ENCODE measurements around the gene ABCD1. TPM values are rescaled to one million over a fixed set of nuclear protein-coding genes. Genes with fewer than 3 reads are reported as not detected.
"Not testable (repeated sequence)": the region's sequence is repeated elsewhere in the genome, so short reads cannot be mapped to it uniquely, and the experiment has no call there.

The ABCD1 gene
- total RNA-seq, 1 donor from 2014 or later = 10.1 TPM

DNA sequence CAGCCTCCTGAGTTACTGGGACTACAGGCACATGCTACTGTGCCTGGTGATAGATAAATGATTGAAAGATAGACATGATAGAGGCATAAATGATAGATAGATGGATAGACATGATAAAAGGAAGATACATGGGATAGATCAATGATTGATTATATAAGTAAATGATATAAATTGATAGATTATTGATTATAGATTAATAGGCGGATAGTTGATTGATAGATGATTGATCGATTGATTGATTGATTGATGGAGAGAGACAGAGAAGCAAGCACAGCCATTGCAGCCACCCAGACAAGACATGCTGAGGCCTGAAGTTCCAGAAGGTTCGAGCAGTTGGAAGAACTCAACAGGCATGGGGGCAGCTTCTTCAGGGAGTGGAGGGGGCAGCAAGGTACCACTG lies 21.7 kb downstream of the ABCD1 start:
- no peak overlapping the region for H3K27ac Mint-ChIP-seq
- H3K4me1 Mint-ChIP-seq (ENCODE audit: low read depth) = peaks cover under 1% of the 10 kb centered on the region
- intact Hi-C loops (cut with micrococcal nuclease) = no loop called here
- no peaks in the 10 kb centered on the region for H3K9me3 Mint-ChIP-seq
- no peaks in the 10 kb centered on the region for H3K36me3 Mint-ChIP-seq (ENCODE audit: low read depth)
- no peak for DNase-seq (ENCODE audit: low spot score)
- H3K27me3 Mint-ChIP-seq (ENCODE audit: low read depth) = peaks cover 13% of the 10 kb centered on the region
- no peak overlapping the region for H3K4me3 Mint-ChIP-seq (ENCODE audit: low read depth)

DNA sequence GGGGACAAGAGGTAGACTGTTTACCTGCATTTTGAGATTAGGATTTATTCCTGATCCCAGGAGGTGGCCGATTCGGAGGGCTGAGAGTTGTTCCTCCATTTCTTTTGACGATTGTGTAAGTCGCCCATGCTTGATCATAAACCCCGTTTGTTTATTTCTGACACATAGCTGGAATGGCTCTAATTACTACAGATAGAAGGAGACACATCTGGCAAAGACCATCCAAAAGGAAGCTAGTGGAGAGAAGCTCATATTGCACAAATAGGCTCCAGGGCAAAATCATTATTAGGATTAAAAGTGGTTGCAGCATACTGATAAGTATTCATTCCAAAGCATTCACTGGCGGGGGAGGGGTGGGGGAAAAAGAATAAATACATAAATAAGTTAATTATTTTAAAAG lies 22.3 kb downstream of the ABCD1 start:
- H3K4me3 Mint-ChIP-seq (ENCODE audit: low read depth); H3K9me3 Mint-ChIP-seq; intact Hi-C loops (cut with micrococcal nuclease); DNase-seq (ENCODE audit: low spot score); H3K36me3 Mint-ChIP-seq (ENCODE audit: low read depth); H3K4me1 Mint-ChIP-seq (ENCODE audit: low read depth); H3K27ac Mint-ChIP-seq: not testable (repeated sequence)
- H3K27me3 Mint-ChIP-seq (ENCODE audit: low read depth) = peaks cover 13% of the 10 kb centered on the region

DNA sequence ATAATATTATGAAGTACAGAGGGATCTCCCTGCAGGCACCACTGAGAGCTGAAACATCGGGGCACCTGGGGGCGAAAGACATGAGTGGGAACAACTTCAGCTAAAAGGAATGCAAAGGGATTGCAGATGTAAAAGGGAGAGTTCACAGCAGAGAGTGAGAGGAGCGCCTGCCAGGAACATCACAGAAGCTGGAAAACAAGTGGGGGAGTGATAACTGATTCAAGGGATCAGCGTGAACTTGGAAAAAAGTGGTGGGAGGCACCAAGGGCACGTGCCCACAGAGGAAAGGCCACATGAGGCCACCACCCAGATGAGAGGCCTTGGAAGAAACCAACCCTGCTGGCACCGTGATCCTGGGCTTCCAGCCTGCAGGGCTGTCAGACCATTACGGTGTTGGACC lies 24.4 kb downstream of the ABCD1 start:
- peaks cover 13% of the 10 kb centered on the region for H3K27me3 Mint-ChIP-seq (ENCODE audit: low read depth)
- DNase-seq (ENCODE audit: low spot score); H3K4me1 Mint-ChIP-seq (ENCODE audit: low read depth); H3K36me3 Mint-ChIP-seq (ENCODE audit: low read depth); H3K27ac Mint-ChIP-seq; H3K4me3 Mint-ChIP-seq (ENCODE audit: low read depth); intact Hi-C loops (cut with micrococcal nuclease); H3K9me3 Mint-ChIP-seq: not testable (repeated sequence)

DNA sequence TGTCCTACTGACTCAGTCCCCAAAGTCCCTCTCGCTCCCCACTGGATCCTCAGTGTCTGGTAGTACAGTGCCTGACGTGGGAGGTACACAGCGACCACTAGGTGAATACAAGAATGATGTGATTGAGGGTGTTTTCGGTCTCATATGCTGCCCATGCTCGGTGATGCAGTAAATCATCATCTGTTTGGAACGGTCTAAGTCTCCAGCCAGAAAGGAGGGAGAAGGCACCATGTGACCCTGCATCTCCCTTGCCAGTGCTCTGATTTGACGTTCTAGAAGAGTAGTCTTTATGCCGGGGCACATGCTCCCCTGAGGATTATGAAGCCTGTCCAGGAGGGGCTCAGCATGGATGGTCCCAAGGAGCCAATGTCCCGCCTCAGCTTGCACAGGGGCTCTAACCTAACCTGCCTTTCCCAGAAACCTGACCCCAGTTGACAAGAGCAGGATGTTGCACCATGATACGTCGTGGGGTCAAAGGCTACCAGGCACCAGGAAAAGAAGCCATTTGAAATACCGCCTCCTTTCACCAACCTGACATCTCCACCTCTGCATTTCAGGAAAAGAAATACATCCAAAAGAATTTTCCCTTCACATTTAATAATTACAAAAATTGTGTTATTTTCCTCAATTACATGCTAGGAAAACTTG lies 25.6 kb downstream of the ABCD1 start:
- Mint-ChIP-seq H3K27ac (no peak overlapping the region), H3K4me1 (ENCODE audit: low read depth) (peaks cover 2% of the 10 kb centered on the region), H3K27me3 (ENCODE audit: low read depth) (peaks cover 13% of the 10 kb centered on the region), H3K4me3 (ENCODE audit: low read depth) (no peak overlapping the region), H3K9me3 (no peaks in the 10 kb centered on the region), H3K36me3 (ENCODE audit: low read depth) (no peaks in the 10 kb centered on the region)
- intact Hi-C loops (cut with micrococcal nuclease) = no loop called here
- no peak for DNase-seq (ENCODE audit: low spot score)

DNA sequence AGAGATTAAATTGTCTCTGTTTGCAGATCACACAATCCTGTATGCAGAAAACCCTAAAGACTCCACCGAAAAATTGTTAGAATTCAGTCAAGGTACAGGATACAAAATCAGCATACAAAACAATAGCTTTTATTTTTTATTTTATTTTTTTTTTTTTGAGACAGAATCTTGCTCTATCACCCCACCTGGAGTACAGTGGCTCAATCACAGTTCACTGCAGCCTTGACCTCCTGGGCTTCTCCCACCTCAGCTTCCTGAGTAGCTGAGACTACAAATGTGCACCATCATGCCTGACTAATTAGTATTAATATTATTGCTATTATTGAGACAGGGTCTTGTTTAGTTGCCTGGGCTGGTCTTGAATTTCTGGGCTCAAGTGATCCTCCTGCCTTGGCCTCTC lies 30.5 kb downstream of the ABCD1 start:
- H3K4me3 Mint-ChIP-seq (ENCODE audit: low read depth) = no peak overlapping the region
- H3K36me3 Mint-ChIP-seq (ENCODE audit: low read depth) = no peaks in the 10 kb centered on the region
- no peaks in the 10 kb centered on the region for H3K9me3 Mint-ChIP-seq

DNA sequence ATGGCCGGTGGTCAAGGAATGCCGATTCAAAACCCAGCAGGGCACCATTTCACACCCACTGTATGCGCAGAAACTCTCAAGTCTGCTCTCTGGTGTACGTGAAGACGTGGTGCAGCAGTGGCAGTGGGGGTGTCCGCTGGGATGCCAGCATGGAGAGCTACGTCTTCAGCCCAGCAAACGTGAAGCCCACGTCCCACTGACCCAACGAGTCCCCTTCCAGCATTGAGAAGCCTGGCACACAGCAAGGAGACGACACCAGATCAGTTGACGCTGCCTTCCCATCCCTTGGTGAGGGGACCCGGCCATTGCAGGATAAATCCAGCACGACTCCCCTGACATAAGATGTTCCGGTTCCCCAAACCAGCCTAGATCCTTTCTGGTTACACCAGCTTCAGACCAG lies 37.2 kb downstream of the ABCD1 start:
- no peaks in the 10 kb centered on the region for H3K9me3 Mint-ChIP-seq
- H3K36me3 Mint-ChIP-seq (ENCODE audit: low read depth) = no peaks in the 10 kb centered on the region
- intact Hi-C loops (cut with micrococcal nuclease) = loop anchor here (10.0 kb wide), 1 partner anchor 163 kb away; the partner anchor contains the start of gene ARHGAP4
- H3K4me3 Mint-ChIP-seq (ENCODE audit: low read depth) = no peak overlapping the region
- DNase-seq (ENCODE audit: low spot score) = no peak
- peaks cover 3% of the 10 kb centered on the region for H3K27me3 Mint-ChIP-seq (ENCODE audit: low read depth)
- H3K4me1 Mint-ChIP-seq (ENCODE audit: low read depth) = peaks cover 3% of the 10 kb centered on the region
- no peak overlapping the region for H3K27ac Mint-ChIP-seq

More for the DNA sequence above, 30.5 kb downstream of the ABCD1 start:
- no peak for DNase-seq (ENCODE audit: low spot score)
- peaks cover 7% of the 10 kb centered on the region for H3K27me3 Mint-ChIP-seq (ENCODE audit: low read depth)
- H3K27ac Mint-ChIP-seq = no peak overlapping the region
- intact Hi-C loops (cut with micrococcal nuclease) = no loop called here
- peaks cover 2% of the 10 kb centered on the region for H3K4me1 Mint-ChIP-seq (ENCODE audit: low read depth)

DNA sequence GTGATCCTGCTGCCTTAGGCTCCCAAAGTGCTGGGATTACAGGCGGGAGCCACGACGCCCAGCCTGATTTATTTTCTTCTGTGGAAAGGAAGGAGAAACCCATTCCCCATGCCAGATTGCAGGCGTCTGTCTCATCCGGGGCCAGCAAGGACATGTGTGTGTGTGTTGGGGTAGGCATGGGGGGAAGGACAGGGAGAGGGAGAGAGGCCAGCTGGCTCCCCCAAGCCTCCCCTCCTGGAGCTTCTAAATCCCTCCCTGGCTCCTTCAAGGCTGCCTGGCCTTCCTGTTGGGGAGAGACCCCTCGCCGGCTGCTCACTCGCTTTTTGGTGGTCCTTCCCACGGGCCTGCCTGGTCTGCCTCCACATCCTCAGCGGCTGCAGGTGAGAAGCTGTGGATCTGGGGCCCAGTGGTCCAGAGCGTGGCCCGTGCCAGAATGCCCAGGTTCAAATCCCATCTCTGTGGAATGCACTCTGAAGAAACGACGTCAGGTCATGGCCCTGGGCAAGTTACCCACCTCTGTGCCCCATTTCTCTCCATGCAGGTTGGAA lies 38.0 kb downstream of the ABCD1 start:
- no peaks in the 10 kb centered on the region for H3K9me3 Mint-ChIP-seq
- DNase-seq (ENCODE audit: low spot score) = no peak
- H3K4me1 Mint-ChIP-seq (ENCODE audit: low read depth) = peaks cover 4% of the 10 kb centered on the region
- H3K27me3 Mint-ChIP-seq (ENCODE audit: low read depth) = peaks cover under 1% of the 10 kb centered on the region
- intact Hi-C loops (cut with micrococcal nuclease) = loop anchor here (10.0 kb wide), 1 partner anchor 162 kb away; the partner anchor contains the start of gene ARHGAP4
- H3K4me3 Mint-ChIP-seq (ENCODE audit: low read depth) = no peak overlapping the region
- no peaks in the 10 kb centered on the region for H3K36me3 Mint-ChIP-seq (ENCODE audit: low read depth)
- H3K27ac Mint-ChIP-seq = no peak overlapping the region

DNA sequence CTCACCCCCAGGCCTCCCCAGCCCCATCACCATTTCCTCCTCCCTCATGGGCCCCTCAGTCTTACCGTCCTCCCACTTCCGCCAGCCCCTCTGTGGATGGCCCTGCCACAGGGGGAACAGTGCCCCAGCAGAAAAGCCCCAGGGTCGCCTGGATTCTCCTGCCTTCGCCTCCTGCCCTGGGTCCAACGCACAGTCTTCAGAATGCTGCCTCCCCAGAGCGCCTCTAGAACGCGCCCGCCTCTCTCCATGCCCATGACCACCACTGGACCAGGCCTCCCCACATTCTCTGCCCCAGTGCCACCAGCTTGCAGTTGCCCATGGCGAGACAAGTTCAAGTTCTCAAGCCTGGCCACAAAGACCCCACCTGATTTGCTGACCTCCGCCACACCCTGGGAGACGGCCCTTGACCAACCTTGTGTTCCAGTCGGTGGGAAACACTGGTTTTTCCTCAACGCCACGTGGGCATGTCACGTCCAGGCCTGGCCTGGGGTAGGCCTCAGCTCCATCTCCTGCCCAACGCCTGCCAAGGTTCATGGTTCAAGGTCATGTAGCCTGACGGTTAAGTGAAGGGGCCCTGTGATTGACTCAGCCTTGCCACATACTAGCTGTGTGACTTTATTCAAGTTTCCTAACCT lies 38.8 kb downstream of the ABCD1 start:
- intact Hi-C loops (cut with micrococcal nuclease) = loop anchor here (10.0 kb wide), 1 partner anchor 161 kb away; the partner anchor contains the start of gene ARHGAP4

DNA sequence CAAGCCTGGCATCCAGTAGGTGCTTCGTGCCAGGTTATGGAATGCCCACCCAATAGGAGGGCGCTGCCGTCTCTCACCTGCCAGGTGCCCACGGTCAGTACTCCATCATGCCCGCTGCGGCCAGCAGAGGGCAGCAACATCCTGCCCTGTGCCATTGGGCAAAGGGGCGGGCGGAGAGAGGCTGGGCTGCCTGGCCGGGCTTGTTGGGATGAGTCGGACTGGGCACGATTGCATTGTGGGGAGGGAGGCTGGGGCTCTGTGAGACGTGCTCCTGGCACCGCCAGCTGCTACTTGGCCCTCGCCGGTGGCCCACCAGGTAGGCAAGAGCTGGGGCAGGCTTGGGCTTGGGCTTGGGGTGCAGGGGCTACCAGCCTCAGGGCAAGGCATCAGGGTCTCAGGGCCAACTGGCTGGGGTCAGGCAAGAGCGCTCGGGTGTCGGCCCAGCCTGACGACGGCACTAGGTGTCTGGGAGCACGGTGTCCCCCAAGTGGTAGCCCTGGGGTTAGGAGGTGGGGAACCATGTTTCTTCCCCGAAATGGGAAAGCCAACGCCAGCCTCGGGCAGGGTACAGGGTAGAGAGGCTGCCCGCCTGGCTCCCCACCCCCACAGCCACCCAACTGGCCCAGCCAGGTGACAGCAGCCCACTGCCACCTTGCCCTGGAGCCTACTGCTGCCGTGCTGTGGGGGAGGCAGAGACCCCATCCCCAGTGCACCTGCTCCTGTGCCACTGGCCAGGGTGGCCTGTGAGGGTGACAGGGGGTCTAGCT lies 39.5 kb downstream of the ABCD1 start, which contains the start of gene PLXNB3:
Gene PLXNB3, plus strand, starts transcription at position 261 of the 767 bp plus-strand sequence. CDS start 1,287 bp downstream, outside the sequence.
- H3K27me3 Mint-ChIP-seq (ENCODE audit: low read depth) = no peaks in the 10 kb centered on the region
- H3K4me3 Mint-ChIP-seq (ENCODE audit: low read depth) = no peak within 1 kb of the TSS
- peak; percentile 49 for DNase-seq (ENCODE audit: low spot score)
- H3K4me1 Mint-ChIP-seq (ENCODE audit: low read depth) = peaks cover 4% of the 10 kb centered on the region
- intact Hi-C loops (cut with micrococcal nuclease) = loop anchor here (10.0 kb wide), 1 partner anchor 161 kb away; the partner anchor contains the start of gene ARHGAP4
- no peaks in the 10 kb centered on the region for H3K9me3 Mint-ChIP-seq
- H3K27ac Mint-ChIP-seq = no peak within 1 kb of the TSS
- no peaks in the 10 kb centered on the region for H3K36me3 Mint-ChIP-seq (ENCODE audit: low read depth)

More for the DNA sequence above, 38.8 kb downstream of the ABCD1 start:
- Mint-ChIP-seq H3K27me3 (ENCODE audit: low read depth) (no peaks in the 10 kb centered on the region), H3K4me3 (ENCODE audit: low read depth) (no peak overlapping the region), H3K27ac (no peak overlapping the region), H3K4me1 (ENCODE audit: low read depth) (peaks cover 4% of the 10 kb centered on the region), H3K9me3 (no peaks in the 10 kb centered on the region), H3K36me3 (ENCODE audit: low read depth) (no peaks in the 10 kb centered on the region)
- no peak for DNase-seq (ENCODE audit: low spot score)

DNA sequence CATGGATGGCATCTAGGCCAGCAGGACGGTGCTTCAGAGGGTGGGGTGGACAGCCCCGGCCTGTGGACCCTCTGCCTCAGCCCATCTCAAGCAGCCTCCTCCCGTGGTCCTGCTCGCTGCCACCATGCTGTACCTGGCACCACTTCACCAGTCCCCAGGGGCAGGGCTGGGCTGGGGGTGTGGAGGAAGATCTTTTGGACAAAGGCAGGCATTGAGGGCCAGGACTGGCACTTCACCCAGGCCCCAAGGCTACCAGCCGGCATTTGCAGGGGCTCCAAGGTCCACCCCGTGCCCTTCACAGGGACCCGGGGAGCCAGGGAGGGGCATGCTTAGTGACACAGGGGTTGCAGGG lies 40.1 kb downstream of the ABCD1 start:
- no peaks in the 10 kb centered on the region for H3K36me3 Mint-ChIP-seq (ENCODE audit: low read depth)
- DNase-seq (ENCODE audit: low spot score) = no peak

DNA sequence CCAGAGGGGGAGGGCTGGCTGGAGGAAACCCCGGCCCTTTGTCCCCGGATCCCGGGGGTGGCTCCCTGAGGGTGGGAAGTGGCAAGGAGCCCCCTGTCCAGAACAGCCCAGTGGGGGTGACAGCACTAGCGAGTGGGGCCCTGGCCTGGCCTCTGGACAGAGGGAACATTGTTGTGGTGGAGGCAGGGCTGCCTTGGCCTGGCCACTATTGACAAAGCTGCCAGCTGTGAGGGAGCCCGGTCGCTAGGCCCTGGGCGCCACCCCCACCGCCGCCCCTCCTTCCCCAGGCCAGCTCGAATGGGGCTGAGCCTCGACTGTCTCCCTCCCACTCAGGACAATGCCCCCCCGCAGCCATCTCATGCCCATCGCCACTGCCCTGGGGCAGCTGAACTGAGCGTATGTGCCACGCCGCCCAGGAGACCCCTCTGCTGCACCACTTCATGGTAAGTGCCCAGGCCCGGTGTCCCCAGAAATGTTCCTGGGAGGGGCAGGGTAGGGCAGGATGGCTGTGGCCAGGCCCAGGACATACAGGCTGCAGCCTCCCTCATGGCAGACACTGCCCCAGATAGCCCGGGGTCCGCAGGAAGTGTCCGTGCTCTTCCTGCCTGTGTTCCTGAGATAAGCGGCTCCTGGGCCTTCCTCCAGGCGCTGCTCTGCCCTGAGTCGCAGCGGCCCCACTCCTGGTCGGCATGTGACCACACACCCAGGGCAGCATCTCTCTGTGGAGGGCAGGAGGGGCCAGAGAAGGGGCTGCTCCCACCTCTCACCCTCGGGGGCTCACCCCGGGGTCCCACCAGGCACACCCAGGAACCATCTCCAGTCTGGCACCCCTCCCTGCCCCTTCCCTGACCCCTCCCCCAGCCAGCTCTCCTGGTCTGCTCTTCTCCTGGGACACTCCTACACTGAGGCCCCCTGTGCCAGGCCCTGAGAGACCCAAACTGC lies 40.8 kb downstream of the ABCD1 start:
- intact Hi-C loops (cut with micrococcal nuclease) = loop anchor here (10.0 kb wide), 1 partner anchor 159 kb away; the partner anchor contains the start of gene ARHGAP4
- Mint-ChIP-seq H3K27ac (no peak overlapping the region), H3K4me3 (ENCODE audit: low read depth) (no peak overlapping the region), H3K4me1 (ENCODE audit: low read depth) (peaks cover 4% of the 10 kb centered on the region), H3K27me3 (ENCODE audit: low read depth) (no peaks in the 10 kb centered on the region), H3K36me3 (ENCODE audit: low read depth) (no peaks in the 10 kb centered on the region), H3K9me3 (no peaks in the 10 kb centered on the region)
- DNase-seq (ENCODE audit: low spot score) = no peak

More for the DNA sequence above, 40.1 kb downstream of the ABCD1 start:
- H3K27ac Mint-ChIP-seq = no peak overlapping the region
- H3K4me1 Mint-ChIP-seq (ENCODE audit: low read depth) = peaks cover 4% of the 10 kb centered on the region
- no peak overlapping the region for H3K4me3 Mint-ChIP-seq (ENCODE audit: low read depth)
- H3K9me3 Mint-ChIP-seq = no peaks in the 10 kb centered on the region
- no peaks in the 10 kb centered on the region for H3K27me3 Mint-ChIP-seq (ENCODE audit: low read depth)
- intact Hi-C loops (cut with micrococcal nuclease) = loop anchor here (10.0 kb wide), 1 partner anchor 160 kb away; the partner anchor contains the start of gene ARHGAP4

All from activated T-helper 2 cell treated with anti-CD3 and anti-CD28 coated beads, Interferon-gamma antibody, Interleukin-2, Interleukin-4, amounts not matched to agents 10 μg/mL and 5 μg/mL and 100 μg/mL, durations not matched to agents 14 hours and 24 hours and 36 hours (primary cell).